OCI-LY3 (cell line): ENCODE data around the gene YWHAE.

Experiments
- H2AFZ ChIP-seq: fragments of 200-600, 300-600 bp; shearing (Covaris generic); 2 replicates; pipeline ENCODE4 v1.6.0; 2014; ENCODE audit warnings: antibody characterized with exemption, low read depth, low read length
- H3K27ac ChIP-seq: fragments of 200-600, 300-600 bp; sonication (generic); 2 replicates; pipeline ENCODE4 v1.5.1; 2014; ENCODE audit warnings: mild to moderate bottlenecking, low read length, moderate library complexity, mixed read lengths
- H3K27me3 ChIP-seq: fragments of 200-600, 300-600 bp; sonication (generic); 2 replicates; pipeline ENCODE4 v1.6.1; 2014; ENCODE audit warnings: low read depth, low read length, mixed read lengths
- H3K36me3 ChIP-seq: fragments of 200-600, 300-600 bp; sonication (generic); replicated peaks from 2 replicates; pipeline ENCODE3; 2014; ENCODE audit warnings: low read depth, low read length, mixed read lengths
- H3K4me1 ChIP-seq: fragments of 300-600, 200-600 bp; sonication (generic); 2 replicates; pipeline ENCODE4 v1.6.1; 2014; ENCODE audit warnings: low read length, mixed read lengths
- H3K4me2 ChIP-seq: fragments of 200-600, 300-600 bp; sonication (generic); 2 replicates; pipeline ENCODE4 v1.6.1; 2014; ENCODE audit warnings: low read length, mixed read lengths
- H3K4me3 ChIP-seq: fragments of 300-600, 200-600 bp; sonication (generic); 2 replicates; pipeline ENCODE4 v1.5.1; 2014; ENCODE audit warnings: antibody characterized with exemption, mild to moderate bottlenecking, low read length, moderate library complexity
- H3K79me2 ChIP-seq: fragments of 300-600, 200-600 bp; shearing (Covaris generic); 2 replicates; pipeline ENCODE4 v1.6.1; 2014; ENCODE audit warnings: mild to moderate bottlenecking, low read length, mixed read lengths
- H3K9ac ChIP-seq: fragments of 300-600, 200-600 bp; shearing (Covaris generic); 2 replicates; pipeline ENCODE4 v1.6.0; 2014; ENCODE audit warnings: mild to moderate bottlenecking, low read length, moderate library complexity
- H3K9me3 ChIP-seq: fragments of 200-600, 300-600 bp; shearing (Covaris generic); 2 replicates; pipeline ENCODE4 v1.6.1; 2014; ENCODE audit warnings: low read length, mixed read lengths; ENCODE audit not compliant: insufficient read depth
- H4K20me1 ChIP-seq: fragments of 200-600, 300-600 bp; sonication (generic); 2 replicates; pipeline ENCODE4 v1.6.1; 2016; ENCODE audit warnings: low read length, mixed read lengths; ENCODE audit not compliant: insufficient read depth
- EZH2phosphoT487 ChIP-seq: fragments of 200-600 bp; shearing (Covaris generic); IDR thresholded peaks from 2 replicates; pipeline ENCODE4 v1.6.1; 2018; ENCODE audit warnings: antibody characterized with exemption, mixed run types, low read depth
- TF ChIP-seq, protein P1 (sequence below): fragments of 200-600, 300-600 bp; sonication (generic); IDR thresholded peaks from 2 replicates; pipeline ENCODE4 v1.5.1; 2014; ENCODE audit warnings: antibody characterized with exemption, low read length, low read depth

The YWHAE gene

DNA sequence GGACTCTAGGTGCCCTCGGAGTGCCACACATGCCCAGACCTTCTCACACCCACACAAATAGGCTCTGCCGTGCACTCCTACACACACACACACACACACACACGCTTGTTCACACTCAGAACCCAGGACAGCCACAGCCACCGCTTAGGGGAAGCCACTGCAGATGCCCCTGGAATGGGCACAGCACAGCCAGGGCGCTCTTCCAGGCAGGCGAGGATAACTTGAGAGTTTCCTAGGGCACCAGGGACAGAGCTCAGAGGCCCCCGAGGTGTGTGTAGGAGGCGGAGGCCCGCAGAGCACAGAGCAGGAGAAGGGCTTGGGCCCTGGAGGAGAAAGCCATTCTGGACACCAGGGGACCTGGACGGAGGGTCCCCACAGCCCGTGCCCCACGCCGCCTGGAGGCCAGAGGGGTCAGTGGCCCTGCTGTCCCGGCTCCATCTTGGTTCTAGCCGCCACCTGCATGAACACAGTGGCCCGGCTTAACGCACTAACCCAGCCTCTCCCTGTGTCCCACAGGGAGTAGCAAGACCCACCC, 99.6 kb downstream of the YWHAE start:
- H3K27ac ChIP-seq, result no peak overlapping the region
- no peaks in the 10 kb centered on the region for H3K36me3 ChIP-seq
- H3K4me3 ChIP-seq, result no peak overlapping the region
- H3K4me1 ChIP-seq, result no peaks in the 10 kb centered on the region
- no peak overlapping the region for H2AFZ ChIP-seq
- H3K9ac ChIP-seq, result no peak overlapping the region
- TF ChIP-seq, protein P1, sequence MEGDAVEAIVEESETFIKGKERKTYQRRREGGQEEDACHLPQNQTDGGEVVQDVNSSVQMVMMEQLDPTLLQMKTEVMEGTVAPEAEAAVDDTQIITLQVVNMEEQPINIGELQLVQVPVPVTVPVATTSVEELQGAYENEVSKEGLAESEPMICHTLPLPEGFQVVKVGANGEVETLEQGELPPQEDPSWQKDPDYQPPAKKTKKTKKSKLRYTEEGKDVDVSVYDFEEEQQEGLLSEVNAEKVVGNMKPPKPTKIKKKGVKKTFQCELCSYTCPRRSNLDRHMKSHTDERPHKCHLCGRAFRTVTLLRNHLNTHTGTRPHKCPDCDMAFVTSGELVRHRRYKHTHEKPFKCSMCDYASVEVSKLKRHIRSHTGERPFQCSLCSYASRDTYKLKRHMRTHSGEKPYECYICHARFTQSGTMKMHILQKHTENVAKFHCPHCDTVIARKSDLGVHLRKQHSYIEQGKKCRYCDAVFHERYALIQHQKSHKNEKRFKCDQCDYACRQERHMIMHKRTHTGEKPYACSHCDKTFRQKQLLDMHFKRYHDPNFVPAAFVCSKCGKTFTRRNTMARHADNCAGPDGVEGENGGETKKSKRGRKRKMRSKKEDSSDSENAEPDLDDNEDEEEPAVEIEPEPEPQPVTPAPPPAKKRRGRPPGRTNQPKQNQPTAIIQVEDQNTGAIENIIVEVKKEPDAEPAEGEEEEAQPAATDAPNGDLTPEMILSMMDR, result no peak
- TF ChIP-seq EZH2phosphoT487, result no peak
- H3K27me3 ChIP-seq, result no peaks in the 10 kb centered on the region
- H3K79me2 ChIP-seq, result no peaks in the 10 kb centered on the region
- no peaks in the 10 kb centered on the region for H3K9me3 ChIP-seq
- no peaks in the 10 kb centered on the region for H4K20me1 ChIP-seq
- H3K4me2 ChIP-seq, result no peak overlapping the region

DNA sequence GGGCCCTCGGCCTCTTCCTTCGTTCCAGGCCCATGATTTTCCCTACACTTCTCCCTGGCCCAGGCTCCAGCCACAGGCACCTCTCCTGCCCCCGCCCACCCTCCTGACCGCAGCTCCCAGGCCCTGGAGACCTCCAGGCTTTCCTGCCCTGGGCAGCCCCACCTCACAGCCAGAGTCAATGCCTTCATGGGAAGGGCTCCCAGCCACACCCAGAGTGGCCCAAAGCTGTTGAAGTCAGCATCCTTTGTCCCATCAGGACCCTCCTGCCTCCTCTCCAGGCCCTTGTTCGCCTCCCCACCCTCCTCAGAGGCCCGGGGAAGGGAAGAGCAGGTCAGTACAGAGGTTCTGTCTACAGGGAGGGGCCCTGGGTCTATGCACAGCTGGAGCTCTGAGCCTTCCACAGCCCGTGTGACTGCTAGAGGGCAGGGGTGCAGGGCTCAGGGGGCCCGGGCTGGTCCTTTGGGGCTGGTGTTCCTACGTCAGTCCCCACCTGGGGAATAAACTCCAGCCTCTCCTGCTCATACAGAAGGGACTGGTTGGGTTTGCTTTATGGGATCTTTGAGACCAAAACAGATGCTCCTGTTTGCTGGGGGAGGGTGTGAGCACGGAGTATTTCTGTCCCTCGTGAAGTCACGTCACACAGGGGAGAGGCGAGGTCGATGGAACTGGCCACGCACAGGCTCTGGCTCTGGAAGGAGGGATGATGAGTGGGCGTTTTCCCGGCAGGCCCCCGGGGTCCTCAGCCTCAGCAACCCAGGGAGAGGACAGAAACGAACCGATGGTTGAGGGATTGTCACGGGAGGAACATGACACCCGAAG, 100.3 kb downstream of the YWHAE start:
- no peak overlapping the region for H3K4me3 ChIP-seq
- H3K9me3 ChIP-seq, result no peaks in the 10 kb centered on the region
- no peak for TF ChIP-seq EZH2phosphoT487
- TF ChIP-seq, protein P1, result no peak
- H3K9ac ChIP-seq, result no peak overlapping the region
- no peaks in the 10 kb centered on the region for H3K27me3 ChIP-seq
- H3K79me2 ChIP-seq, result no peaks in the 10 kb centered on the region
- no peaks in the 10 kb centered on the region for H3K36me3 ChIP-seq
- no peaks in the 10 kb centered on the region for H3K4me1 ChIP-seq
- no peak overlapping the region for H3K4me2 ChIP-seq
- H2AFZ ChIP-seq, result no peak overlapping the region
- H4K20me1 ChIP-seq, result no peaks in the 10 kb centered on the region
- H3K27ac ChIP-seq, result no peak overlapping the region

DNA sequence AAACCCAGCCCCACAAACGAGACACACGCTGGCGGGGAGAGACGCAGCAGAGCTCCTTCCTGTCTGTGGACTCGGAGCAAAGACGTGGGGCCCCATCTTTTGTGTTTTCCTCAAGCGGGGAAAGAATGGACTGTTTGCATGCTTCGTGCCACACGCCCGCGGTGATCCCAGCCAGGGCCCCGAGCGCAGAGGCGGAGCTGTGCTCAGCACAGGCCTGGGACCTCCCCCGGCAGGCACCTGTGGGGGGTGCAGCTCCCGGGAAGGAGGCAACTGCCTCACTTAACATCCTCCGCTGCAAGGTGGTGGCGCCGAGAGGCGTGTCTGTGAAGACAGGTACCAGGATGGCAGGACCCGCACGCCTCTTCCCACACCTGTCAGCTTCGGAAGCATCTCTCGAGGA, 101.4 kb downstream of the YWHAE start:
- no peaks in the 10 kb centered on the region for H3K27me3 ChIP-seq
- H3K9me3 ChIP-seq, result no peaks in the 10 kb centered on the region
- no peak overlapping the region for H3K4me2 ChIP-seq
- no peak overlapping the region for H2AFZ ChIP-seq
- no peak overlapping the region for H3K9ac ChIP-seq
- TF ChIP-seq, protein P1, result no peak
- no peak for TF ChIP-seq EZH2phosphoT487
- no peaks in the 10 kb centered on the region for H3K4me1 ChIP-seq
- H3K27ac ChIP-seq, result no peak overlapping the region
- H3K36me3 ChIP-seq, result no peaks in the 10 kb centered on the region
- no peaks in the 10 kb centered on the region for H3K79me2 ChIP-seq
- no peaks in the 10 kb centered on the region for H4K20me1 ChIP-seq
- no peak overlapping the region for H3K4me3 ChIP-seq
